A549 (cell line): Measurements from ENCODE around the gene SLC35D1.

Experiments used
- MYC ChIP-seq: IDR thresholded peaks from 2 replicates; pipeline ENCODE4 v1.6.1; 2012; ENCODE audit warnings: mild to moderate bottlenecking, inconsistent platforms, low read length, improper control_type of control experiment, borderline replicate concordance
- POLR2A ChIP-seq: IDR thresholded peaks from 2 replicates; pipeline ENCODE4 v1.6.1; 2012; ENCODE audit warnings: mild to moderate bottlenecking, low read length

DNA sequence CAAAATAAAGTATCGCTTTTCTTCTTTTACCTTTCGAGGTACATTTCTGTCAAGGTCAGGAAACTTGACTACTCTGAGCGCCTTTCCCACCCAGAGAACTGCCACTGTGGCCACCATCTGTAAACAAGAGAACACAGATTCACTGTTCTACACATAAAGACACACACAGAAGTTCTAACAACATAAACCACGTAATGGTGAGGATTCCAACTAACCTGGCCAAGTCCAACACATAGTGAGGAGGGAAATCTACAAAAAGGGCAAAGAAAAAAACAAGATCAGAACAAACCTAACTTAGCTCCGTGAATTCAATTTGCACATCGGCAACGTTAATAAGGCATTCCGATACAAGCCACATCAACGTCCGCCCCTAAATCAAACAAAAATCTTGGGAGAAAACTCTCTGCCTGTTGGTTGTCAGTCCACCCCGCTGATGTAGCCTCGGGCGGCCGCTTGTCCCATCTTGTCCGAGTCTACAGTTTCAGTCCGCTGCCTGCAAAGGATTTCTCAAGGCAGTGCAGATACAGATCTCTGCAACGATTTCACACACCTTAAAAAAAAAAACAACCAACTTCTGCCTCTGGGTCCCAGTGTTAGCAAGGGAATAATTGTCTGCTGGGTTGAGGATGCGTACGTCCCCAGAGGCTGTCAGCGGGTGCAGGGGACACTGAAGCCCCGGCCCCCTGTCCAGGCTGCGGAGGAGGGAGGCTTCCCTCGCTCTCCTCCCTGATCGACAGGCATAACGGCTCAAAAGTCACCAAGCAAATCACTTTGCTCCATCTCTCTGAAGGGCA, 1.0 kb downstream of the SLC35D1 start:
- TF ChIP-seq POLR2A, result no peak
- no peak for TF ChIP-seq MYC
